Mesenchymal stem cell (in vitro differentiated cells and primary cell): Measurements from ENCODE around the gene LITAF.
"Not testable (repeated sequence)": the region's sequence is repeated elsewhere in the genome, so short reads cannot be mapped to it uniquely, and the experiment has no call there.

ENCODE experiments used
- DNase-seq: peaks from one replicate; pipeline ENCODE4 v3.0.0-alpha.2; 2013
- H2AFZ ChIP-seq: one replicate; pipeline ENCODE4 v1.6.1; 2013; ENCODE audit warnings: low read depth, mild to moderate bottlenecking, control low read depth, inconsistent platforms, low read length, moderate library complexity
- H2AK5ac ChIP-seq: 2 replicates; pipeline ENCODE4 v1.6.1; 2013; ENCODE audit warnings: low read length, moderate library complexity, mild to moderate bottlenecking, inconsistent platforms; ENCODE audit not compliant: severe bottlenecking
- H2BK120ac ChIP-seq: one replicate; pipeline ENCODE4 v1.6.1; 2013; ENCODE audit warnings: low read depth, mild to moderate bottlenecking, inconsistent platforms, low read length, moderate library complexity
- H2BK12ac ChIP-seq, 2 experiments: one replicate each; pipeline ENCODE4 v1.6.1; 2013; ENCODE audit warnings: inconsistent platforms in 2 of 2, low read length in 2 of 2, mild to moderate bottlenecking in 2 of 2, moderate library complexity in 2 of 2, control low read depth in 1 of 2
- H2BK15ac ChIP-seq: one replicate; pipeline ENCODE4 v1.6.1; 2013; ENCODE audit warnings: mild to moderate bottlenecking, low read depth, inconsistent platforms; ENCODE audit not compliant: poor library complexity, severe bottlenecking
- H2BK5ac ChIP-seq: 2 replicates; pipeline ENCODE4 v1.6.1; 2013; ENCODE audit warnings: low read depth, mild to moderate bottlenecking, low read length, control low read depth, inconsistent platforms; ENCODE audit not compliant: poor library complexity, severe bottlenecking
- H3K14ac ChIP-seq, 2 experiments: one replicate each; pipeline ENCODE4 v1.6.1; 2013; ENCODE audit warnings: inconsistent platforms in 2 of 2, low read length in 2 of 2, control low read depth in 1 of 2, mild to moderate bottlenecking in 1 of 2, moderate library complexity in 1 of 2
- H3K18ac ChIP-seq, 2 experiments: one replicate each; pipeline ENCODE4 v1.6.1; 2013; ENCODE audit warnings: inconsistent platforms in 2 of 2, low read length in 2 of 2, control low read depth in 1 of 2, low read depth in 1 of 2, mild to moderate bottlenecking in 1 of 2
- H3K23ac ChIP-seq, 2 experiments: one replicate each; pipeline ENCODE4 v1.6.1; 2013; ENCODE audit warnings: inconsistent platforms in 2 of 2, low read length in 2 of 2, mild to moderate bottlenecking in 2 of 2, moderate library complexity in 2 of 2, control low read depth in 1 of 2
- H3K27ac ChIP-seq: 2 replicates; pipeline ENCODE4 v1.5.1; 2013; ENCODE audit warnings: mild to moderate bottlenecking, moderate library complexity, low read length, control low read depth, inconsistent platforms; ENCODE audit not compliant: poor library complexity, severe bottlenecking
- H3K27me3 ChIP-seq, 2 experiments: 2 replicates each; pipeline versions ENCODE4 v1.6.1 to v1.7.0; 2013; ENCODE audit warnings: low read length in 2 of 2, mild to moderate bottlenecking in 2 of 2, moderate library complexity in 2 of 2, control low read depth in 1 of 2, inconsistent platforms in 1 of 2; ENCODE audit not compliant: control insufficient read depth in 1 of 2, insufficient read depth in 1 of 2
- H3K36me3 ChIP-seq, 2 experiments: 2 replicates each; pipeline versions ENCODE4 v1.6.1 to v1.7.0; 2013; ENCODE audit warnings: low read length in 2 of 2, control low read depth in 1 of 2, inconsistent platforms in 1 of 2, low read depth in 1 of 2, mild to moderate bottlenecking in 1 of 2; ENCODE audit not compliant: insufficient read depth in 2 of 2, control insufficient read depth in 1 of 2
- H3K4ac ChIP-seq, 2 experiments: one replicate each; pipeline ENCODE4 v1.6.1; 2013; ENCODE audit warnings: inconsistent platforms in 2 of 2, low read length in 2 of 2, mild to moderate bottlenecking in 2 of 2, moderate library complexity in 2 of 2, control low read depth in 1 of 2, low read depth in 1 of 2
- H3K4me1 ChIP-seq: 2 replicates; pipeline ENCODE4 v1.6.1; 2013; ENCODE audit warnings: low read depth, low read length, control low read depth; ENCODE audit not compliant: control insufficient read depth, insufficient read depth
- H3K4me2 ChIP-seq: 2 replicates; pipeline ENCODE4 v1.6.1; 2013; ENCODE audit warnings: low read length, mild to moderate bottlenecking, inconsistent platforms; ENCODE audit not compliant: poor library complexity, severe bottlenecking
- H3K4me3 ChIP-seq, 2 experiments: 2 replicates each; pipeline versions ENCODE4 v1.5.1 to v1.7.0; 2013; ENCODE audit warnings: low read length in 2 of 2, mild to moderate bottlenecking in 2 of 2, control low read depth in 1 of 2, low read depth in 1 of 2; ENCODE audit not compliant: insufficient read depth in 1 of 2
- H3K79me1 ChIP-seq: replicated peaks from 2 replicates; pipeline ENCODE4 v1.6.1; 2013; ENCODE audit warnings: mild to moderate bottlenecking, control low read depth, low read length, inconsistent platforms; ENCODE audit not compliant: poor library complexity, severe bottlenecking
- H3K9ac ChIP-seq: 2 replicates; pipeline ENCODE4 v1.7.0; 2013; ENCODE audit warnings: mild to moderate bottlenecking, low read length, moderate library complexity
- H3K9me3 ChIP-seq: 2 replicates; pipeline ENCODE4 v1.7.0; 2013; ENCODE audit warnings: mild to moderate bottlenecking, low read length; ENCODE audit not compliant: control insufficient read depth
- H4K8ac ChIP-seq: one replicate; pipeline ENCODE4 v1.6.1; 2013; ENCODE audit warnings: inconsistent platforms, mild to moderate bottlenecking, low read length, moderate library complexity
- H4K91ac ChIP-seq: one replicate; pipeline ENCODE4 v1.6.1; 2013; ENCODE audit warnings: mild to moderate bottlenecking, low read length, inconsistent platforms
- WGBS: methylation state at CpG from one replicate; pipeline ENCODE4 v1.1.7; 2013; ENCODE audit warnings: mixed read lengths; 5-methylcytosine and 5-hydroxymethylcytosine counted together

The LITAF gene

DNA sequence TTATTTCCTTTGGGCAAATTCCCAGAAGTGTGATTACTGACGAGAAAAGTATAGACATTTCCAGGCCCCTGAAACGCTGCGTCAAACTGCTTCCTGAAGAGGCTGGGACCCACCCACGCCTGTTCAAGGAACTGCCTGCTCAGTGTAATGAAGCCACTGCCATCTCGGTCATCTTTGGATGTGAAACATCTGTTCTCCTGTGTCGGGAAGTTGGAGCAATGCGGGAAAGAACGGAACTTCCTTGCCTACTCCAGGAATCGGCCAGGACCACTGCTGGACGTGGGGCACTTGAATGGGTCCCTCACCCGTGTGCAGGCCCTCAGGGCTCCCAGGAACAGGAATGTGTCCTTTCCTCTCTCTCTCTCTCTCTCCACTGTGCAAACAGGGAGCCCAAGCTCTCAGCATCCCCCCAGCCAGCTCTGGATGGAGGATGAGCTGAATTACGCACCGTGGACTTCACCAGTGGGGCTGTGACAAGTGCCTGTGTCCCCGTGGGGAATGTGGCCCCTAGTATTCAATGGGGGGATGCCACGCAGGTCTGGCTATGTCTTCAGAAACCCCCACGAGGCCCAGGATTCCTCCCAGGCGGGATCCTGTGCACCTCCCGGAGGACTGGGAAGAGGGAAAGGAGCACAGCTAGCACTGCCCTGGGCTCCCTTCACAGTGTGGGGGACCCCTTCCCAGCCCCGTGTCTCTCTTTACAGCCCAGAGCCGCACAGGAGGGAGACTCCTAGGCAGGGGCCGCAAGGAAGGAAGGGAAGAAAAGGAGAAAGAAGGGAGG lies 18.3 kb upstream of the LITAF start:
- WGBS, result 57% methylated on average over 21 of the region's 21 CpGs
- Histone ChIP-seq H2AFZ (peak overlapping the region; percentile 48), H3K4ac (peak overlapping the region; percentile 59 to 92), H3K27me3 (peaks cover 5 to 9% of the 10 kb centered on the region in 2 experiments), H3K4me2 (no peak overlapping the region), H3K4me1 (peaks cover 14% of the 10 kb centered on the region), H2AK5ac (peak overlapping the region; percentile 79), H2BK12ac (peak overlapping the region; percentile 6 to 83), H4K8ac (peak overlapping the region; percentile 69), H3K79me1 (no peaks in the 10 kb centered on the region), H3K27ac (no peak overlapping the region), H3K4me3 (no peak overlapping the region), H2BK120ac (peak overlapping the region; percentile 27), H3K23ac (peak overlapping the region in 1 of 2 experiments; percentile 60), H3K18ac (peak overlapping the region; percentile 34 to 80), H3K9me3 (no peaks in the 10 kb centered on the region), H4K91ac (peak overlapping the region; percentile 60), H3K14ac (no peak overlapping the region), H3K9ac (no peak overlapping the region), H2BK5ac (no peak overlapping the region), H3K36me3 (no peaks in the 10 kb centered on the region), H2BK15ac (no peak overlapping the region)
- peak; percentile 86 for DNase-seq

DNA sequence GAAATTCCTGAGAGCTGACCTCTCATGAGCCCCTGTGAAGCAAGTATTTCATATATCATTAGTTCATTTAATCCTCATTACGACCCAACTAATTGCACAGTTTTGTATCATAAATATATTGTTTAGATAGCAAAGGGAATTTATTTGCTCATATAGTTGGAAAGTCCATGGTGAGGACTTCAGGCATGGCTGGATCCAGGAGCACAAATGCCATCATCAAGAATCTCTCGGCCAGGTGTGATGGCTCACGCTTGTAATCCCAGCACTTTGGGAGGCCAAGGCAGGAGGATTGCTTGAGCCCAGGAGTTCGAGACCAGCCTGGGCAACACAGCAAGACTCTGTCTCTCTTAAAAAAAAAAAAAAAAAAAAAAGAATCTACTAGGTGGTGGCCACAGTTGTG lies 17.6 kb upstream of the LITAF start:
- not testable (repeated sequence) for H2AK5ac ChIP-seq, H2AFZ ChIP-seq
- WGBS, result 97% methylated on average over 2 of the region's 4 CpGs

DNA sequence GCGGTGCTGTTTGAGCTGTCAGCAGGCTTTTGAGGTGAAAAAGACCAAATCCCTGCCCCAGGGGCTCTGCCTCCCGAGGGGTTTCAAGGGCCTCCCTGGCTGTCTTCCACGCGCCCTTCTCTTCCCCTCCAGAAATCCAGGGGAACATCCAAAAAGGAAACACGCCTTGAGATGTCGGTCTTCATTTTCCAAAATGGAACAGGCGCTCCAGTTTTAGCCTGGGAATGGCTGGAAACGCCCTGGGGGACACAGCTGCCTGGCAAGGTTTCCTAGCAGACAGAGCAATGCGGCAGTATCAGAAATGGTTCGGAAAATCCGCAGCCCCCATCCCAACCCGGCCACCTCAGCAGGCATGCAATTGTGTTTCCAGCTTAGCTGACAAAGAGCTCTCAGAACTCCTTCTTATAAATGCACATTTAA lies 16.6 kb upstream of the LITAF start:
- peak overlapping the region in 1 of 2 experiments; percentile 4 for H2BK12ac ChIP-seq
- 38% methylated on average over 12 of the region's 12 CpGs for WGBS
- H4K8ac ChIP-seq, result peak overlapping the region; percentile 66
- H2AFZ ChIP-seq, result no peak overlapping the region
- H2BK5ac ChIP-seq, result no peak overlapping the region
- H3K4me3 ChIP-seq, result no peak overlapping the region
- no peak for DNase-seq
- H2AK5ac ChIP-seq, result no peak overlapping the region
- H3K4me1 ChIP-seq, result peaks cover 10% of the 10 kb centered on the region
- H3K79me1 ChIP-seq, result no peaks in the 10 kb centered on the region
- H3K27me3 ChIP-seq, result peaks cover 5 to 7% of the 10 kb centered on the region in 2 experiments
- H4K91ac ChIP-seq, result no peak overlapping the region
- H3K36me3 ChIP-seq, result no peaks in the 10 kb centered on the region
- peak overlapping the region; percentile 19 to 37 for H3K18ac ChIP-seq
- H2BK15ac ChIP-seq, result no peak overlapping the region
- no peak overlapping the region for H3K14ac ChIP-seq
- H3K9ac ChIP-seq, result no peak overlapping the region
- H3K23ac ChIP-seq, result no peak overlapping the region
- H3K9me3 ChIP-seq, result no peaks in the 10 kb centered on the region
- no peak overlapping the region for H3K4me2 ChIP-seq
- H3K27ac ChIP-seq, result no peak overlapping the region
- peak overlapping the region; percentile 44 for H2BK120ac ChIP-seq
- H3K4ac ChIP-seq, result no peak overlapping the region

More for the DNA sequence above, 17.6 kb upstream of the LITAF start:
- not testable (repeated sequence) for H3K4ac ChIP-seq, H3K23ac ChIP-seq, H3K36me3 ChIP-seq, H3K9ac ChIP-seq, H3K27me3 ChIP-seq, H2BK12ac ChIP-seq, H3K27ac ChIP-seq, H3K4me3 ChIP-seq, H3K4me1 ChIP-seq, H3K18ac ChIP-seq, H3K9me3 ChIP-seq, H2BK120ac ChIP-seq, H3K14ac ChIP-seq, H2BK15ac ChIP-seq, DNase-seq, H3K4me2 ChIP-seq, H2BK5ac ChIP-seq, H4K8ac ChIP-seq, H3K79me1 ChIP-seq, H4K91ac ChIP-seq

DNA sequence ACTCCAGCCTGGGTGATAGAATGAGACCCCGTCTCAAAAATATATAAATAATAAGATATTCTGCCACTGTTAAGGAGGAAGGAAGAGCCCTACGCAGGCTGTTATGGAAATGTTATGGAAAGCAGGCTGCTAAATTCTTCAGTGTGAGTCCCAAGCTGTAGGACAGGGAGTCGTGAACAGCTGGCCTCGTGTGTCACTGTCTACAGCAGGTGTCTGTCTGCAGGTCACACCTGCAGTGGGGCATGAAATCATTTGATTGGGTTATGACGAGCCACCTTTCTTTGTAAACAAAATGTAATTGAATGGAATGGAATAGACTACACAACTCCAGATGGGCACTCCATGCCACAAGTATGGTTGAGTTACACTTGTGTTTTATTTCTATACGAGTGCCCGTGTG lies 15.6 kb upstream of the LITAF start:
- no peak overlapping the region for H2BK120ac ChIP-seq
- H3K23ac ChIP-seq, result no peak overlapping the region
- no peak overlapping the region for H3K4me2 ChIP-seq
- H3K9me3 ChIP-seq, result no peaks in the 10 kb centered on the region
- H3K4me3 ChIP-seq, result no peak overlapping the region
- no peak for DNase-seq
- H3K18ac ChIP-seq, result no peak overlapping the region
- H3K36me3 ChIP-seq, result no peaks in the 10 kb centered on the region
- no peak overlapping the region for H3K14ac ChIP-seq
- 85% methylated on average over 5 of the region's 7 CpGs for WGBS
- H3K4ac ChIP-seq, result no peak overlapping the region
- no peak overlapping the region for H2BK15ac ChIP-seq
- peak overlapping the region; percentile 45 for H2AK5ac ChIP-seq
- H3K4me1 ChIP-seq, result peaks cover 18% of the 10 kb centered on the region
- H2BK12ac ChIP-seq, result peak overlapping the region in 1 of 2 experiments; percentile 38
- H3K79me1 ChIP-seq, result no peaks in the 10 kb centered on the region
- no peak overlapping the region for H3K9ac ChIP-seq
- no peak overlapping the region for H4K91ac ChIP-seq
- H2AFZ ChIP-seq, result no peak overlapping the region
- peaks cover 5 to 7% of the 10 kb centered on the region in 2 experiments for H3K27me3 ChIP-seq
- no peak overlapping the region for H4K8ac ChIP-seq
- H3K27ac ChIP-seq, result no peak overlapping the region
- H2BK5ac ChIP-seq, result no peak overlapping the region
